Gastroesophageal sphincter (tissue), 3 donors: ENCODE results near the gene TARS3.

Experiments
- CTCF ChIP-seq, 4 experiments: fragments of 200-600 bp in 2 of 4; fragments of 450-650 bp in 2 of 4; sonication (generic) in 1 of 4; IDR thresholded peaks; one replicate each; pipeline ENCODE4 v1.5.1; 2017 to 2019; ENCODE audit warnings: antibody characterized with exemption in 4 of 4, mild to moderate bottlenecking in 2 of 4, moderate library complexity in 2 of 4
- EP300 ChIP-seq: sonication (generic); formaldehyde crosslinking; IDR thresholded peaks from one replicate; pipeline ENCODE4 v1.6.1; 2017; ENCODE audit warnings: antibody characterized with exemption, mild to moderate bottlenecking
- POLR2A ChIP-seq, 2 donors: fragments of 450-650 bp; IDR thresholded peaks; one replicate each; pipeline ENCODE4 v1.6.1; 2017; ENCODE audit warnings: antibody characterized with exemption in 2 of 2, mild to moderate bottlenecking in 2 of 2, moderate library complexity in 1 of 2
- POLR2AphosphoS5 ChIP-seq: sonication (generic); formaldehyde crosslinking; IDR thresholded peaks from one replicate; pipeline ENCODE4 v1.6.1; 2017; ENCODE audit warnings: antibody characterized with exemption

- TF ChIP-seq POLR2A (IDR thresholded peaks at IDR 0.05) (no peak), CTCF (IDR thresholded peaks at IDR 0.05) (no peak), POLR2AphosphoS5 (no peak), EP300 (no peak)
Measured at GRCh38 chr15:101707983-101708382, 16.3 kb downstream of the TARS3 start.
